ENCODE measurements around the gene MAML2.

The MAML2 gene

DNA sequence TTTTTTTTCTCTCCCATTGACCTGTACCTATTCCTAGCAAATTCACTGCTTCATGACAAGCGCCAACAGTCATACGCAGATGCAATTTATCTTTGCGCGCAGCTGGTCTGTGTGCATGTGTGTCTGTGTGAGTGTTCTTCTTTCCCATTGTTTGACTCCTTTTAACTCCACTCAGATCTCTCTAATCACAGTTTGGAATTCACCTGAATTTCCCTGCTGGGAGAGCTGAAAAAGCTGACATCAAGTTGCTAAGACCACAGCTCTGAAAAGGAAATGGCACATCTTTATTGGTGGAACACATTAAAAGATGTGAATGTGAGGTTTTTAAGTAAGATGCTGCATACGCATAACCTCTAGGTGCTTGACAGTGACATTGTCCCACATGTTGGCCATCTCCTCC is 231.7 kb downstream of the MAML2 start:
- Histone ChIP-seq H3K4me3 (no peak overlapping the region), H3K27ac (no peak overlapping the region)
- DNase-seq (ENCODE audit: low spot score): no peak
- TF ChIP-seq CTCF (IDR thresholded peaks at IDR 0.05): no peak

DNA sequence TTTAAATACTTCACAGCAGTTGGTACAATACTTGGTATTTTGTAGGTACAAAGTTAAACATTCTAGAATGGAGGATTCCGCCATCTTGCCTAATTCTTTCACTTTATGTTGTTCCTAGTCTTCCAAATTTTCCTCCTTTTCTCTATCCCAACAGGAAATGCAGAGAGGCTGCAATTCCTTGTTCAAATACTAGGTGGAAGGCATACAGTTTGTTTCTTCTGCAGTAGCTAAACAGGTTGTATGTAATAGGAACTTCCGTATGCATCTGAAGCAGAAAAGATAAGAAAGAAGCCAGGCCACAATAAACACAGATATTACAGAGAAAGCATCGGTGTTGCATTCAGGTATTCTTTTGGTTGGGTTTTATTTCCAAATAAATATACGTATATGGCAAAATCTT is 232.7 kb downstream of the MAML2 start:
- no peak overlapping the region for H3K4me3 ChIP-seq
- no peak for DNase-seq (ENCODE audit: low spot score)
- H3K27ac ChIP-seq: no peak overlapping the region
- TF ChIP-seq CTCF (IDR thresholded peaks at IDR 0.05): no peak

- DNase-seq (ENCODE audit: low spot score): no peak
- Histone ChIP-seq H3K4me3 (no peak overlapping the region), H3K27ac (no peak overlapping the region)
- no peak for TF ChIP-seq CTCF (IDR thresholded peaks at IDR 0.05)
These were observed 233.5 kb downstream of the MAML2 start for GRCh38 chr11:96109331-96110030.

DNA sequence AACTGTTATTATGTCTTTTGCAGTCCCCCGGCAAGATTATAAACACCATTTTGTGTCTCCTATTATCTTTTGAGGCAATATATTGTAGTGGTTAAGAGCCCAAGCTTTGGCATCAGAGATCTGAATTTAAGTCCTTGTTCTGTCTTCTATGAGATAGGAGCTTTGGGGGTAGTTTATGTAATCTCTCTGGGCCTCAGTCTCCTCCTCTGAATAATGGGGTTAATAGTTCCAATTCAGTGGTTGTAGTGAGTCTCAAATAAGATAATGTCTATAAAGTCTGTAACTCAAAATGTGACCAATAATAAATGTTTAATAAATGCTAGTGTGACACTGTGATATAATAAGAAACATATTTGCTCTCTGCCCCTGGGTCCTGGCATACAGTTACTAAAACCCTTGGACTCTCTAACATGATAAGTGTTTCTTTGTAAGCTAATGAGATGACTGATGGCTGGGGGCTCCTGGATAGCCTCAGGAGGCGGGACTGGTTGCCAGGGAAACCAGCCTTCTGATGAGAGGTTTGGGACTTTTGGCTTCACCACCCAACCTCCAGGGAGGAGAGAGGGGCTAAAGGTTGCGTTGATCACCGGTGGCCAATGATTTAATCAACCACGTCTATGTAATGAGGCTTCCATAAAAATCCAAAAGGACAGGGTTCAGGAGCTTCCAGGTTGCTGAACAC is 235.7 kb downstream of the MAML2 start:
- no peak for DNase-seq (ENCODE audit: low spot score)
- no peak overlapping the region for H3K27ac ChIP-seq
- TF ChIP-seq CTCF (IDR thresholded peaks at IDR 0.05): no peak
- H3K4me3 ChIP-seq: no peak overlapping the region

- no peak overlapping the region for H3K27ac ChIP-seq
- DNase-seq (ENCODE audit: low spot score): no peak
- no peak overlapping the region for H3K4me3 ChIP-seq
- no peak for TF ChIP-seq CTCF (IDR thresholded peaks at IDR 0.05)
These were observed 236.3 kb downstream of the MAML2 start for GRCh38 chr11:96106645-96107044.

DNA sequence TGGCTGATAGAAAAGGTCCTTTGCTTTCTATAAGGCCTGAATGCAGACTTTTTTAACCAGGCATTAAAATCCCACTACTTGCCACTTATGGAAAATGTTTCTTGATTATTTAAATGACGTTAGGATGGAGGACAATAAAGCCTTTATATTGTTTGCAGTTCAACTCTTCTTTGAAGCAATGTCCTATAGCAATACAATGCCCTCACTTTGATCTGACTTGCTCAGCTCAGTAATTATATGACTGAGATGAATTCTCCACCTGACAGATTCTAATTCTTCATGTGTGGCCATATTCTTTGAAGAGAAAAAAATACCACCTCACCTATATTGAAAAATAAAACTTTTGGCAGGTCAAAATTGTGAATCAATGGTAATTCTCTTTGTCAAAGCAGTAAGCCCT is 237.1 kb downstream of the MAML2 start:
- TF ChIP-seq CTCF (IDR thresholded peaks at IDR 0.05): no peak
- H3K27ac ChIP-seq: no peak overlapping the region
- no peak overlapping the region for H3K4me3 ChIP-seq
- no peak for DNase-seq (ENCODE audit: low spot score)

Measured in coronary artery (tissue), 2 donors.